NCI-H226 (cell line): ENCODE measurements around the gene RPH3AL.
"Not testable (repeated sequence)": the region's sequence is repeated elsewhere in the genome, so short reads cannot be mapped to it uniquely, and the experiment has no call there.

Experiments used
- DNase-seq: peaks from one replicate; pipeline ENCODE4 v3.0.0-alpha.2; 2015

Gene RPH3AL

DNA sequence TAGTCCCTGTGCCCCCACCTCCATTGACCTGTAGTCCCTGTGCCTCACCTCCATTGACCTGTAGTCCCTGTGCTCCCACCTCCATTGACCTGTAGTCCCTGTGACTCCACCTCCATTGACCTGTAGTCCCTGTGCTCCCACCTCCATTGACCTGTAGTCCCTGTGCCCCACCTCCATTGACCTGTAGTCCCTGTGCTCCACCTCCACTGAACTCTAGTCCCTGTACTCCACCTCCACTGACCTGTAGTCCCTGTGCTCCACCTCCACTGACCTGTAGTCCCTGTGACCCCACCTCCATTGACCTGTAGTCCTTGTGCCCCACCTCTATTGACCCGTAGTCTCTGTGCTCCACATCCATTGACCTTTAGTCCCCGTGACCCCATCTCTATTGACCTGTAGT lies 37.2 kb downstream of the RPH3AL start:
- DNase-seq = not testable (repeated sequence)

DNA sequence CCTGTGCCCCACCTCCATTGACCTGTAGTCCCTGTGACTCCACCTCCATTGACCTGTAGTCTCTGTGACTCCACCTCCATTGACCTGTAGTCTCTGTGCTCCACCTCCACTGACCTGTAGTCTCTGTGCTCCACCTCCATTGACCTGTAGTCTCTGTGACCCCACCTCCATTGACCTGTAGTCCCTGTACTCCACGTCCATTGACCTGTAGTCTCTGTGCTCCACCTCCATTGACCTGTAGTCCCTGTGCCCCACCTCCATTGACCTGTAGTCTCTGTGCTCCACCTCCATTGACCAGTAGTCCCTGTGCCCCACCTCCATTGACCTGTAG lies 38.0 kb downstream of the RPH3AL start:
- not testable (repeated sequence) for DNase-seq

DNA sequence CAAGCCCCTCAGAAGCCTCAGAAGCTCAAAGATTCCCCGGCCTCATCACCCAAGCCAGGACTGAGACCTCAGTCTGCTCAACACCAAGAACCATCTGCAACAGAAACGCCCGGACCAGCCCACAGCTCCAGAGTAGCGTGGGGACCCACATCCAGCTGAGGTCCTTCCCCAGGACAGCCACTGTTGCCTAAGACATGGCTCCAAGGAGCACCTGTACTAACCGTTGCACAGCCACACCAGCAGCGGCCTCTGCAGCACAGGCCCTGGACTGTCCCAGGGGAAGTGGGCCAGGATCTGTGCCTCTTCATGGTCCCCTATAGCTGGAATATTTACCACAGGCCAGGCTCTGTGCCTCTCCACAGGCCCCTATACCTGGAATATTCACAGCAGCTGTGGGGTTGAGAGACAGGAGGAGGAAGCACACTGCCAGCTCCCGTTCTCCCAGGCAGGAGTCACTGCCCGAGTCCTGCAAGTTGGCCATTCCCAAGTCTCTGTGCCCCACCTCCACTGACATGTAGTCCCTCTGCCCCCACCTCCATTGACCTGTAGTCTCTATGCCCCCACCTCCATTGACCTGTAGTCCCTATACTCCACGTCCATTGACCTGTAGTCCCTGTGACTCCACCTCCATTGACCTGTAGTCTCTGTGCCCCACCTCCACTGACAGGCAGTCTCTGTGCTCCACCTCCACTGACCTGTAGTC lies 38.5 kb downstream of the RPH3AL start:
- DNase-seq = no peak

GRCh38 chr17:313231-313630 lies 39.4 kb downstream of the RPH3AL start:
- DNase-seq = no peak

- no peak for DNase-seq
These were observed 40.0 kb downstream of the RPH3AL start for GRCh38 chr17:312476-313148.

- no peak for DNase-seq
These were observed 41.4 kb downstream of the RPH3AL start for GRCh38 chr17:311119-311782.

DNA sequence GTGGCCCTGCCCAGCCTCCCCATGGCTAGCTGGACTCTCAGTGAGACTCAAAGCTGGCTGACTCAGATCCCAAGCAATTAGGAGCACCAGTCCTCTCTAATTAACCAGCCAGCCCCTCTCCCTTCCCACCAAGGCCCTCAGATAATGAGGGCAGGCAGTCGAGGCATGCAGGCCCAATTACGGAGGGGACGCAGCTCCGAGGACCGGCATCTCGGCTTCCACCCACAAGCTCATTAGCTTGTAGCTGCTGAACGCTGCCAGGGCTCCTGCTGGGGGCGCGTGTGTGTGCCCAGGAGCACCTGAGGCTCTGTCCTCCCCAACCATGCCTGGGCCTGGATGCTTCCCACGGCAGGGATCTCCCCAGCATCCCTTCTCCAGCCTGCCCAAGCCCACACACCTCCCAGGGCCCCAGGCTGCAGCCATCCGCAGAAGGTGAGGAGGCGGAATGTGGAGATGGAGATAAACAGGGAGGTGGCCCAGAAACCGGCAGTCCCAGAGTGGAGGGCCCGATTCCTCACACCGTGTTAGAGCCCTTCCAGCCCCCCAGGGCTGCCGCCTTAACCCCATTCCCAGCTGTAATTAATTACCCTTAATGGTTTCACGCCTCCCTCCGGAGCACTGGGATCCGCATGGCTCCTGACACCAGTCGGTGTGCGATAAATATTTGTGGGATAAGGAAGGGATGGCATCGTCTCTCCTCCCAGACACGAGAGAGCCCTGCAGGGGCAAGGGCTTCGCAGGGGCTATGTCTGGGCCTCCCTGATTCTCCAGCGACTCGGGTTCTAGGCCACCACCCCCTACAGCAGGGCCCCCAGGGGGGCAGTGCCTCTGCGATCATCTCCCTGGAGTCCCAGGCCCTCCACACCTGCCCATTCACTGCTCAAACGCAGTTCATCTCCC lies 42.2 kb downstream of the RPH3AL start:
- DNase-seq = no peak

- no peak for DNase-seq
These were observed 43.2 kb downstream of the RPH3AL start for GRCh38 chr17:309361-309888.

- DNase-seq = no peak
These were observed 44.7 kb downstream of the RPH3AL start for GRCh38 chr17:307741-308507.

DNA sequence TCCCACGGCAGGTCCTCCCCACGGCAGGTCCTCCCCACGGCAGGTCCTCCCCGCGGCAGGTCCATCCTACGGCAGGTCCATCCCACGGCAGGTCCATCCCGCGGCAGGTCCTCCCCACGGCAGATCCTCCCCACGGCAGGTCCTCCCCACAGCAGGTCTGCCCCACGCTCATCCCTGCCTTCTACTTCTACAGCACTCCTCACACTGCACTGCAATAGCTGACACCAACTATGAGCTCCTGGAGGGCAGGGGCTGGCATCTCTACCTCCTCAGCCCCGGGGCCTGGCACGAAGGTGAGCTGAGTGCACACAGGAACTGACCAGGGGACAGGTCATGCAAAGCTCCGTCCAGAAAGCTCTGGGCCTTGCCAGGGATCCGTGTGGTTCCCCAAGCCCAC lies 45.3 kb downstream of the RPH3AL start:
- no peak for DNase-seq

- no peak for DNase-seq
These were observed 45.9 kb downstream of the RPH3AL start for GRCh38 chr17:306536-307294.

DNA sequence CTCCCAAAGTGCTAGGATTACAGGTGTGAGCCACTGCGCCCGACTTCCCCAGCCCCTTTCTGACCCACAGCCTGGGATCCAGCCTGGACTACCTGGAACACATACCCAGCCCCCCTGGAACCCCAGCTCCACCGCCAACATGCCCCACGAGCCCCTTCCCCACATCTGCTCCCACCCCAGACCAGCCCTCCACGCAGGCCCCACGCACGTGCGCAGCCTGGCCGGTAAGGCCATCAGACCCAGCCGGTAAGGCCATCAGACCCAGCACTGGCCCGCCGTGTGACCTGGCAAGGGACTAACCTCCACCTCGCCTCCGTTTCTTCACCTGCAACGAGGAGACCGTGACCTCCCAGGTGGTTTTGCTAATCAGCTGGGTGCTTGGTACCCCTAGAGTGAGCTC lies 46.5 kb downstream of the RPH3AL start:
- DNase-seq = no peak

- no peak for DNase-seq
These were observed 47.3 kb downstream of the RPH3AL start for GRCh38 chr17:305090-305976.

GRCh38 chr17:304461-304860 lies 48.1 kb downstream of the RPH3AL start:
- DNase-seq = no peak

GRCh38 chr17:303168-303567 lies 49.4 kb downstream of the RPH3AL start:
- no peak for DNase-seq

DNA sequence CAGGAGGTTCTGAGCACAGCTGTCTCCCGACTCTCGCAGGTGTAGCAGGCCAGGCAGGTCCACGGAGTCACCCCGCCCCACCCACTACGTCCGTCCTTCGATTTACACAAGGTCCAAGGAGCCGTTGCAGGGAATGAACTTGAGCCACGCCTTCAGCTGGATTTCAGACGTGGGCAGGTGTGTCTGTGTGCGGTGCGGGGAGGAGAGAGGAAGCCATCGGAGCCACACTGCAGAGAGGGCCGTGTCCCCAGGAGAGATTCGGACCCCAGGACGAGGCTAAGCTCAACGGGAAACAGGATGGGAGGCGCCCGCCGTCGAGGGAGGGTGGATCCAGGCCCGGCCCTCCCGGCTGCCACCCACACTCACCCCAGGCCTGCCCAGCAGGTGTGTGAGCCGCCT lies 50.3 kb downstream of the RPH3AL start:
- DNase-seq = no peak

- no peak for DNase-seq
These were observed 50.8 kb downstream of the RPH3AL start for GRCh38 chr17:301681-302299.

GRCh38 chr17:300881-301280 lies 51.7 kb downstream of the RPH3AL start:
- DNase-seq = no peak

DNA sequence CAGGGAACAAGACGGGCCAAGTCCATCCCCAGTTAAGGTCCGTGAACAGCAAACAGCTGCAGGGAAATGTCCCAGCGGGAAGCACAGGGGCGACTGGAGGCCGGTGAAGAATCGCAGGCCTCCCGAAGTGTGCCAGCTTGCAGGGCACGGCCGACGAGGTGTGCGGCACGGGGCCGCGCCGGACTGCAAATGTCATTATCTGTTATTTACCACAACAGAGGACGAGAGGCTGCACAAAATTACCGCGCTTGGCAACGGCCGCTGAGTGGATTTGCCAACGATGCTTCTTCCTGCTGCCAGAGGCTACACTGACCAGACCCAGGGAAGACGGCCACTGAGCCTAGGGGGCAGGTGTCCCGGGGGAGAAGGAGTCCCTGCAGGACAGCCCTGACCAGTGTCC lies 53.1 kb downstream of the RPH3AL start:
- DNase-seq = no peak
